OCI-LY7 (cell line): ENCODE results near the gene MTF2. TPM values are rescaled to one million over a fixed set of nuclear protein-coding genes. Genes with fewer than 3 reads are reported as not detected.

ENCODE experiments used
- BruUV-seq: library from RNA; stranded (reverse); fragments of 400-500 nt; replicated peaks from 2 replicates; lab custom pipeline; 2021; lab: Mats Ljungman, UMichigan
- CTCF ChIA-PET: fragments of 300-600 bp; sonication (Branson Sonifier 250); formaldehyde crosslinking; loops from one replicate; lab custom pipeline; 2022; ENCODE audit warnings: antibody characterized with exemption; ENCODE audit not compliant: unreplicated experiment; lab: Charles Lee
- POLR2A ChIA-PET: fragments of 300-600 bp; sonication (Branson Sonifier 250); formaldehyde crosslinking; loops from one replicate; lab custom pipeline; 2022; ENCODE audit warnings: antibody characterized with exemption; lab: Charles Lee
- DNase-seq: peaks from one replicate; pipeline ENCODE4 v3.0.0-alpha.2; 2015; ENCODE audit warnings: low spot score
- H2AFZ ChIP-seq: fragments of 200-600 bp; sonication (generic), shearing (Covaris generic); 2 replicates; pipeline ENCODE4 v1.6.1; 2014; ENCODE audit warnings: mild to moderate bottlenecking, antibody characterized with exemption, low read length, moderate library complexity
- H3K27ac ChIP-seq: fragments of 200-600 bp; sonication (generic); 2 replicates; pipeline ENCODE4 v1.5.1; 2014; ENCODE audit warnings: mixed run types, low read depth, mild to moderate bottlenecking, moderate library complexity, low read length, inconsistent platforms; ENCODE audit not compliant: poor library complexity, severe bottlenecking
- H3K36me3 ChIP-seq: fragments of 200-600 bp; sonication (generic); 2 replicates; pipeline ENCODE4 v1.6.1; 2014; ENCODE audit warnings: mild to moderate bottlenecking, antibody characterized with exemption, low read length, moderate library complexity, mixed read lengths; ENCODE audit not compliant: insufficient read depth
- H3K4me1 ChIP-seq: fragments of 200-600 bp; sonication (generic); 2 replicates; pipeline ENCODE4 v1.5.1; 2014; ENCODE audit warnings: mild to moderate bottlenecking, low read length; ENCODE audit not compliant: insufficient read depth, poor library complexity, severe bottlenecking
- H3K4me2 ChIP-seq: fragments of 200-600 bp; sonication (generic); 2 replicates; pipeline ENCODE4 v1.6.1; 2014; ENCODE audit warnings: mild to moderate bottlenecking, low read length
- H3K4me3 ChIP-seq: fragments of 200-600 bp; sonication (generic); 2 replicates; pipeline ENCODE4 v1.5.1; 2014; ENCODE audit warnings: mild to moderate bottlenecking, low read depth, low read length; ENCODE audit not compliant: poor library complexity, severe bottlenecking
- H3K79me2 ChIP-seq: fragments of 200-600 bp; sonication (generic); 2 replicates; pipeline ENCODE4 v1.6.1; 2016; ENCODE audit warnings: low read depth, mild to moderate bottlenecking, low read length, moderate library complexity, mixed read lengths; ENCODE audit not compliant: insufficient read depth
- H3K9me2 ChIP-seq: fragments of 200-600 bp; sonication (generic); 2 replicates; pipeline ENCODE4 v1.6.1; 2016; ENCODE audit warnings: mild to moderate bottlenecking, low read length, mixed read lengths; ENCODE audit not compliant: insufficient read depth
- H3K9me3 ChIP-seq: fragments of 200-600 bp; sonication (generic); 2 replicates; pipeline ENCODE4 v1.6.1; 2014; ENCODE audit warnings: mild to moderate bottlenecking, mixed run types, low read length, mixed read lengths
- H4K20me1 ChIP-seq: fragments of 200-600 bp; sonication (generic); 2 replicates; pipeline ENCODE4 v1.6.1; 2014; ENCODE audit warnings: mild to moderate bottlenecking, antibody characterized with exemption, low read length, moderate library complexity, mixed read lengths; ENCODE audit not compliant: insufficient read depth
- EZH2phosphoT487 ChIP-seq: fragments of 200-600 bp; sonication (generic); IDR thresholded peaks from 2 replicates; pipeline ENCODE4 v1.6.1; 2018; ENCODE audit warnings: low read depth, borderline replicate concordance, mild to moderate bottlenecking, mixed run types, antibody characterized with exemption, low read length, moderate library complexity, mixed read lengths
- intact Hi-C: fragments of 100-400 bp; cut with micrococcal nuclease; formaldehyde crosslinking; loops from one replicate; pipeline ENCODE4 v1.10.0; 2022; ENCODE audit not compliant: unreplicated experiment
- total RNA-seq, 2 experiments: library from RNA; depleted of rRNA in 1 of 2; stranded (reverse); fragments of >200 nt in 1 of 2; shearing (Covaris generic) in 1 of 2; gene quantifications; 2 replicates each; pipeline ENCODE4 v1.2.3, GENCODE V29; 2014 to 2022
- TF ChIP-seq, protein P1 (sequence below): fragments of 200-600 bp; sonication (generic); conservative IDR thresholded peaks from 2 replicates; pipeline ENCODE4 v1.5.1; 2014; ENCODE audit warnings: mild to moderate bottlenecking, antibody characterized with exemption, low read length, moderate library complexity, mixed read lengths

The MTF2 gene
- total RNA-seq, 2 experiments from 2014 or later, result 48.1 to 112 TPM

DNA sequence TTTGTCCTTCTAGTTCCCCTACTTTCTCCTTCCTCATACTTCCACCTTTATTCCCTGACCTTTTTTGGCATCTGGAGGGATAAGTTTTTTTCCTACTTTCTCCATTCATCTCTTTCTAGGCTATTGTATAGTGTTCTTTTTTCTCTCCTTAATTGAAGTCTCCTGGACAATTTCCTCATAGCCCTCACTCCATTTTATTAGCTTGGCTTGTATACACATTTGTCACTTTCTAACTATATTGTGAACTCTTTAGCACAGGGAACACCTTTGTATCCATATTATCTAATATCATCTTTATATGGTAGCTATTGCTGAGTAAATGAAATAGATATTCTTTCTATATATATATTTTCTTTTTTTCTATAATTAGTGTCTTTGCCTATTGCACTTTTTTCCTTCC lies 53.6 kb downstream of the MTF2 start:
- intact Hi-C loops, result no loop called here
- CTCF ChIA-PET, result no interaction called here

DNA sequence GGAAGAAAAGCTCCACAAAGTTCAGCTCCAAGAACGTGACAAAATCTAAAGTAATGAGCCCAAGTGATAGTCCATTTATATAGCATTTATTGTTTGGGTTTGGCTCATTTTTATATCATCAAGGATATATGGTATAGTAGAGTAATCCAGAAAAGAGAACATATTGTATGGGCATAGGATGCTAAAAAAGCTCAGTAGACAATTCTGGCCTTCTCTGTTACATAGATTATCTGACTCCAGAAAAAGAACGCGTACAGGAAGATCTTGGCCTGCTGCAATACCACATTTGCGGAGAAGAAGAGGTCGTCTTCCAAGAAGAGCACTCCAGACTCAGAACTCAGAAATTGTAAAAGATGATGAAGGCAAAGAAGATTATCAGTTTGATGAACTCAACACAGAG lies 57.4 kb downstream of the MTF2 start:
- Histone ChIP-seq H4K20me1 (no peaks in the 10 kb centered on the region), H3K9me2 (no peaks in the 10 kb centered on the region), H3K4me1 (no peaks in the 10 kb centered on the region), H3K79me2 (peaks cover 8% of the 10 kb centered on the region; the same call in 1 of the 2 replicates), H3K4me3 (no peak overlapping the region), H3K9me3 (no peaks in the 10 kb centered on the region), H3K27ac (no peak overlapping the region), H3K4me2 (no peak overlapping the region), H3K36me3 (peaks cover 96% of the 10 kb centered on the region), H2AFZ (no peak overlapping the region)
- TF ChIP-seq, protein P1, sequence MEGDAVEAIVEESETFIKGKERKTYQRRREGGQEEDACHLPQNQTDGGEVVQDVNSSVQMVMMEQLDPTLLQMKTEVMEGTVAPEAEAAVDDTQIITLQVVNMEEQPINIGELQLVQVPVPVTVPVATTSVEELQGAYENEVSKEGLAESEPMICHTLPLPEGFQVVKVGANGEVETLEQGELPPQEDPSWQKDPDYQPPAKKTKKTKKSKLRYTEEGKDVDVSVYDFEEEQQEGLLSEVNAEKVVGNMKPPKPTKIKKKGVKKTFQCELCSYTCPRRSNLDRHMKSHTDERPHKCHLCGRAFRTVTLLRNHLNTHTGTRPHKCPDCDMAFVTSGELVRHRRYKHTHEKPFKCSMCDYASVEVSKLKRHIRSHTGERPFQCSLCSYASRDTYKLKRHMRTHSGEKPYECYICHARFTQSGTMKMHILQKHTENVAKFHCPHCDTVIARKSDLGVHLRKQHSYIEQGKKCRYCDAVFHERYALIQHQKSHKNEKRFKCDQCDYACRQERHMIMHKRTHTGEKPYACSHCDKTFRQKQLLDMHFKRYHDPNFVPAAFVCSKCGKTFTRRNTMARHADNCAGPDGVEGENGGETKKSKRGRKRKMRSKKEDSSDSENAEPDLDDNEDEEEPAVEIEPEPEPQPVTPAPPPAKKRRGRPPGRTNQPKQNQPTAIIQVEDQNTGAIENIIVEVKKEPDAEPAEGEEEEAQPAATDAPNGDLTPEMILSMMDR, result no peak
- TF ChIP-seq EZH2phosphoT487, result no peak
- no TSS peak for BruUV-seq
- intact Hi-C loops, result no loop called here
- POLR2A ChIA-PET, result interaction anchor here (0.6 to 1.0 kb wide), 4 partner anchors 18 to 56 kb away, joined by 4 to 8 read pairs (median 4); no protein-coding TSS in a partner anchor
- CTCF ChIA-PET, result no interaction called here
- DNase-seq, result no peak

More for the DNA sequence above, 53.6 kb downstream of the MTF2 start:
- Histone ChIP-seq H3K9me2 (no peaks in the 10 kb centered on the region), H3K4me3 (no peak overlapping the region), H3K36me3 (peaks cover 98% of the 10 kb centered on the region), H3K9me3 (no peaks in the 10 kb centered on the region), H3K4me1 (no peaks in the 10 kb centered on the region), H3K4me2 (no peak overlapping the region), H2AFZ (no peak overlapping the region), H4K20me1 (no peaks in the 10 kb centered on the region), H3K27ac (no peak overlapping the region), H3K79me2 (peaks cover 1% of the 10 kb centered on the region; the same call in 1 of the 2 replicates)
- POLR2A ChIA-PET, result interaction anchor here (0.8 to 1.3 kb wide), 7 partner anchors 9 to 633 kb away, joined by 3 read pairs; no protein-coding TSS in a partner anchor
- no peak for DNase-seq
- no TSS peak for BruUV-seq
- TF ChIP-seq EZH2phosphoT487, result no peak
- TF ChIP-seq, protein P1, result no peak

DNA sequence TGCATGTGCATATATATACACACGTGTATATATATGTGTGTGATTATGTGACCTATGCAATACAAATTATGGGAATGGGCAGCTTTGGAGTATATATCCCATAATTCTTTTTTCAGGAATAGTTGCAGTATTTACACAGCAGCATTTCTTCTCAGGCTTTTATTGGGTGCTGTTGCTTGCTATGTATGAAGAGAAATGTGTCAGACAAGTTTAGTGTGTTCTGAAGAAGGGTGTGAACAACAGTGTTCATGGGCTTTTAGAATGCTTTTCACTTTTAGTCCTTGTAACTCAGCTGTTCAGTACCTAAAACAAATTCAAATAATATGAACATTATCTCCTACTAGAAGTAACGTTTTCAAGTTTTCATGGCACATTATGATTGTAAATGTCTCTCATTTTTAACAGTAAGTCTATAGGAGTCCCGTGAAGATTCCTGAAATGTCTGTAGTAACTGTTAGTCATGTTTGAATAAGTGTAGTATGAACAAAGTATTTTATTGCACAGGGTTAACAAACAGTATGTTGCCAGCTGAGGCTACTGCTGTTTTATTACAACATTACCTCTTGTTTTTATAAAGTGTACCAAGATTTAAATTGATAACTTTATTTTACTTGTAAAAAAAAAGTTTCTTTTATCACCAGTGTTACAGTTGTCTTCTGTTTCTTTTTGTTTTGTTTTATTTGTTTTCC lies 58.7 kb downstream of the MTF2 start:
- no peaks in the 10 kb centered on the region for H3K9me2 ChIP-seq
- no peak overlapping the region for H3K4me3 ChIP-seq
- no peaks in the 10 kb centered on the region for H3K4me1 ChIP-seq
- DNase-seq, result no peak
- no peaks in the 10 kb centered on the region for H3K9me3 ChIP-seq
- H3K36me3 ChIP-seq, result peaks cover 96% of the 10 kb centered on the region
- H3K4me2 ChIP-seq, result no peak overlapping the region
- CTCF ChIA-PET, result no interaction called here
- TF ChIP-seq, protein P1, result no peak
- no peak for TF ChIP-seq EZH2phosphoT487
- no peak overlapping the region for H2AFZ ChIP-seq
- intact Hi-C loops, result no loop called here
- no peaks in the 10 kb centered on the region for H4K20me1 ChIP-seq
- POLR2A ChIA-PET, result no interaction called here
- BruUV-seq, result no TSS peak
- peaks cover 8% of the 10 kb centered on the region; the same call in 1 of the 2 replicates for H3K79me2 ChIP-seq
- H3K27ac ChIP-seq, result no peak overlapping the region
